H1 (cell line): ENCODE measurements around the gene ADAMTSL2. TPM values are rescaled to one million over a fixed set of nuclear protein-coding genes. Genes with fewer than 3 reads are reported as not detected.

Experiments
- MAFK ChIP-seq: IDR thresholded peaks from 2 replicates; pipeline ENCODE4 v1.6.1; 2012; ENCODE audit warnings: low read depth, mild to moderate bottlenecking, improper control_type of control experiment, low read length
- NANOG ChIP-seq: IDR thresholded peaks from 2 replicates; pipeline ENCODE4 v1.6.1; 2011; ENCODE audit warnings: low read length, low read depth, mild to moderate bottlenecking, inconsistent platforms; ENCODE audit not compliant: insufficient read depth, poor library complexity, severe bottlenecking
- SIRT6 ChIP-seq: IDR thresholded peaks from one replicate; pipeline ENCODE4 v1.7.1; 2012; ENCODE audit warnings: low read length, inconsistent platforms
- YY1 ChIP-seq: IDR thresholded peaks from 2 replicates; pipeline ENCODE4 v1.6.1; 2011; ENCODE audit warnings: low read depth, mild to moderate bottlenecking, low read length
- polyA plus RNA-seq, 7 experiments: library from polyadenylated mRNA; depleted of rRNA in 3 of 7; stranded (reverse) in 5 of 7; unstranded in 2 of 7; fragments of >200 nt in 5 of 7; fragments of 200-250 nt in 2 of 7; gene quantifications; 1 replicate in 5 of 7; 2 replicates in 1 of 7; 4 replicates in 1 of 7; pipeline versions ENCODE4 v1.2.1 to v1.2.3, GENCODE V29; 2011 to 2013; ENCODE audit warnings: missing spikeins in 2 of 7, mixed read lengths in 2 of 7
- total RNA-seq: library from RNA; stranded (reverse); fragmentation: NEBNext Ultra II Directional; extraction: Animal tissue kit (Norgen Biotek cat#: 25700); gene quantifications from 2 replicates; pipeline ENCODE4 v1.2.1, GENCODE V29; 2021

ADAMTSL2 gene
- total and polyA plus RNA-seq, 2 of the 8 experiments (the other 6 are each of a cell fraction or from before 2014, with no cell fraction given), result 0.74 to 0.76 TPM

- TF ChIP-seq MAFK (peak; percentile 30; the same call in 1 of the 2 replicates), NANOG (no peak), SIRT6 (no peak), YY1 (peak; percentile 76; the same call in 1 of the 2 replicates)
Observed at GRCh38 chr9:133558191-133559126, 24.0 kb downstream of the ADAMTSL2 start (continued).
